ENCODE results near the gene TRAM2.

Gene TRAM2

DNA sequence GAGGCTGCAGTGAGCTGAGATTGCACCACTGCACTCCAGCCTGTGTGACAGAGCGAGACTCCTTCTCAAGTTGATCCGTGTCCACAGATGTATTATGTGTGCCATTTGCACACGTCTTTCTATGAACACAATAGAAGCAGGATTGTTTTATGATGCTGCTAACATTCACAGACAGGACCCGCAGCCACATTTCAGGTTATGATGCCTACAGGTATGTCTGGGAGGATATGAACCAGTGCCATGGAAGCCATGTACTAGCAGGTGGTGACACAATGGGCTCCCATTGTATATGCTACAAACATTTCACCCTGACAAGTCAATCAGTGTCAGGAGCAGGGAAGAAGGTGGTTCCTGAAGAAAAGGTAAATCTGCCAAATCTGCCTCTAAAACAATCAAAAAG lies 4.3 kb downstream of the TRAM2 start:
- Histone ChIP-seq H4K20me1 (ENCODE audit: insufficient read depth, low read length) (peaks cover 42% of the 10 kb centered on the region), H2AFZ (ENCODE audit: low read depth, low read length) (no peak overlapping the region), H3K9me3 (ENCODE audit: insufficient read depth, low read length) (no peaks in the 10 kb centered on the region), H3K4me1 (ENCODE audit: low read length) (peaks cover 38% of the 10 kb centered on the region), H3K36me3 (replicated peaks; ENCODE audit: low read depth, low read length) (peaks cover 10% of the 10 kb centered on the region), H3K9ac (ENCODE audit: low read length) (no peak overlapping the region), H3K79me2 (ENCODE audit: low read length) (peaks cover 92% of the 10 kb centered on the region), H3K4me3 (ENCODE audit: low read length) (no peak overlapping the region), H3K27ac (ENCODE audit: low read length) (no peak overlapping the region), H3K4me2 (ENCODE audit: low read length) (peak overlapping the region; percentile 0; the same call in 1 of the 2 replicates), H3K27me3 (ENCODE audit: low read depth, low read length) (no peaks in the 10 kb centered on the region)
- no peak for TF ChIP-seq EZH2phosphoT487 (IDR thresholded peaks at IDR 0.05; ENCODE audit: low read depth)
- no peak for TF ChIP-seq CTCF (IDR thresholded peaks at IDR 0.05; ENCODE audit: low read depth, low read length)

DNA sequence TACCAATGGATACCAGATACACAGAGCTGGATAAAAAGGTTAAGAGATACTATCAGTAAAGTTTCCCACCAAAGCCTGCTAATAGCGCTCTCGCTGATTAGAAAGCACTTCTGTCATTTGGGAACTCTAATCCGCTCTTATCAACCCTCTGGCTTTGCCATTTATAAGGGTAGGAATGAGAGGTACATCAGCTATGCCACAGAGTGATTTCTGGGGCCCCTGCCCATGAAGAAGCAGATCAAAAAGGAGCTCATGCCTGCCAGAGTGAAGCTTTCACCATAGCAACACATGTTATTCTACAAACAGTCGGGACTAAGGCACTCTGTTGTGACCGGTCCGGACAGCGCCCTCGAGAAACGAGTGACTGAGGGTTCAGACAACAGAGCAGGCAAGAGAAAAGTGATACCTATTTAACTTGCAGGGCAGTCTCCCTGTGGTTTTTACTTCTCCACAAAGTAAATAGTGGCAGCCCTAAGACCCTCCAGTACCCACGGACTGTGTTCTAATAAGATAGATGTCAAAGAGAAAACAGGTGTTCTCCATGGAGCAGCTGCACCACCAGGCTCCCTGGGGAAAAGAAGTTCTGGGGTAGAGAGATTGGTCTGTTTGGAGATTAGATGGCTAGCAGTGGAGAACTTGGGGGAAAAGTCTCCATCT lies 5.6 kb downstream of the TRAM2 start:
- Histone ChIP-seq H3K27ac (ENCODE audit: low read length) (no peak overlapping the region), H2AFZ (ENCODE audit: low read depth, low read length) (no peak overlapping the region), H3K9me3 (ENCODE audit: insufficient read depth, low read length) (no peaks in the 10 kb centered on the region), H3K4me2 (ENCODE audit: low read length) (no peak overlapping the region), H3K79me2 (ENCODE audit: low read length) (peaks cover 100% of the 10 kb centered on the region), H4K20me1 (ENCODE audit: insufficient read depth, low read length) (peaks cover 42% of the 10 kb centered on the region), H3K27me3 (ENCODE audit: low read depth, low read length) (no peaks in the 10 kb centered on the region), H3K4me3 (ENCODE audit: low read length) (no peak overlapping the region), H3K9ac (ENCODE audit: low read length) (no peak overlapping the region), H3K4me1 (ENCODE audit: low read length) (peaks cover 45% of the 10 kb centered on the region), H3K36me3 (replicated peaks; ENCODE audit: low read depth, low read length) (peaks cover 14% of the 10 kb centered on the region)
- no peak for TF ChIP-seq EZH2phosphoT487 (IDR thresholded peaks at IDR 0.05; ENCODE audit: low read depth)

DNA sequence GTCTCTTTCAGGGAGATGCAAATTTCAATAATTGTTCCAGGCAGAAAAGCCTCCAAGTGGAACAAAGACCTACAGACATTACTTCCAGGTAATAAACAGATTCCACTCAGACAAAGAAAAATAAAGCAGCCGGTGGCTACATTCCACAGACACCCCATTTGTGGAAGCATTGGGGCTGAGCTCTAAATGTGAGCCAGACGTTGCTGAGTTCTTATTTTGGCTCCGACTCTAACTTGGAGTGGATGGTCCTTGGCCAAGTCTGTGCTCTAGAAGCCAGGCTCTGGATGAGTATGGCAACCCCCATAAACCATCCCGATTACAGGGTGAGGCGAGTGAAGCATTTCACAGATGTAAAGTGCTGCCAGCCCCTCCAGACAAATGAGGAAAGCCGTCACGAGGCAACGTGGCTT lies 6.6 kb downstream of the TRAM2 start:
- no peak overlapping the region for H3K4me2 ChIP-seq (ENCODE audit: low read length)
- H3K36me3 ChIP-seq (replicated peaks; ENCODE audit: low read depth, low read length) = peaks cover 14% of the 10 kb centered on the region
- TF ChIP-seq EZH2phosphoT487 (IDR thresholded peaks at IDR 0.05; ENCODE audit: low read depth) = no peak
- TF ChIP-seq CTCF (IDR thresholded peaks at IDR 0.05; ENCODE audit: low read depth, low read length) = no peak
- peaks cover 45% of the 10 kb centered on the region for H3K4me1 ChIP-seq (ENCODE audit: low read length)
- H3K27me3 ChIP-seq (ENCODE audit: low read depth, low read length) = no peaks in the 10 kb centered on the region
- H3K79me2 ChIP-seq (ENCODE audit: low read length) = peaks cover 100% of the 10 kb centered on the region
- no peak overlapping the region for H3K27ac ChIP-seq (ENCODE audit: low read length)
- no peak overlapping the region for H3K4me3 ChIP-seq (ENCODE audit: low read length)
- no peak overlapping the region for H3K9ac ChIP-seq (ENCODE audit: low read length)
- peaks cover 33% of the 10 kb centered on the region for H4K20me1 ChIP-seq (ENCODE audit: insufficient read depth, low read length)
- H2AFZ ChIP-seq (ENCODE audit: low read depth, low read length) = no peak overlapping the region
- no peaks in the 10 kb centered on the region for H3K9me3 ChIP-seq (ENCODE audit: insufficient read depth, low read length)

DNA sequence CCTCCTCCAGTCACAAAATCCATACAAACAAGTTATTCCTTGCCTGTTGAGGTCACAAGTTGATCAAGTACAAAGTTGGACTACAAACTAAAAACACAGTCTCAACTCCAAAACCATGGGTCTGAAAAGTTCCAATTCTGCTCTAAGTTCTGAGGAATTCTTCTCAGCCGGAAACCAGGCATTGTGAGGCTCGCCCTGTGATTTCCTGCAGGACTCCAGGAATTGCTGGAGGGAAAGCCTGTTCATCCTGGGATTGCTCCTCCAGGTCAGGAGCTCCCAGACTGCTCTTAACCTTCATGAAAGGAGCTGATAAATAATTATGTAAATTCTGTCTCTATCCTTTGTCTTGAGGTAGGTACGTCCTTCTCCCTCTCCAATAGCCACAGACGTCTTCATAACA lies 8.5 kb downstream of the TRAM2 start:
- TF ChIP-seq EZH2phosphoT487 (IDR thresholded peaks at IDR 0.05; ENCODE audit: low read depth) (no peak), CTCF (IDR thresholded peaks at IDR 0.05; ENCODE audit: low read depth, low read length) (no peak)
- Histone ChIP-seq H3K4me2 (ENCODE audit: low read length) (no peak overlapping the region), H4K20me1 (ENCODE audit: insufficient read depth, low read length) (peaks cover 18% of the 10 kb centered on the region), H3K4me1 (ENCODE audit: low read length) (peaks cover 50% of the 10 kb centered on the region), H3K9me3 (ENCODE audit: insufficient read depth, low read length) (no peaks in the 10 kb centered on the region), H3K9ac (ENCODE audit: low read length) (no peak overlapping the region), H2AFZ (ENCODE audit: low read depth, low read length) (no peak overlapping the region), H3K27me3 (ENCODE audit: low read depth, low read length) (no peaks in the 10 kb centered on the region), H3K27ac (ENCODE audit: low read length) (no peak overlapping the region), H3K4me3 (ENCODE audit: low read length) (no peak overlapping the region), H3K36me3 (replicated peaks; ENCODE audit: low read depth, low read length) (peaks cover 14% of the 10 kb centered on the region), H3K79me2 (ENCODE audit: low read length) (peaks cover 99% of the 10 kb centered on the region)

Data from OCI-LY3 (cell line).